Left lung (tissue), 14 donors: ENCODE results near the gene MAP3K12. TPM values are rescaled to one million over a fixed set of nuclear protein-coding genes. Genes with fewer than 3 reads are reported as not detected.
"Not testable (repeated sequence)": the region's sequence is repeated elsewhere in the genome, so short reads cannot be mapped to it uniquely, and the experiment has no call there.

Experiments used
- ATAC-seq: fragments of 200-7000 bp; cut with Tn5 transposase; one replicate; pipeline ENCODE4 v1.9.1; 2020; ENCODE audit warnings: moderate library complexity
- DNase-seq, 4 donors: peaks; one replicate each; pipeline ENCODE4 v3.0.0-alpha.2; 2013 to 2020
- H3K27ac ChIP-seq, 2 donors: fragments of 200-600 bp; sonication (generic) in 1 of 2; one replicate each; pipeline versions ENCODE4 v1.5.0 to v1.8.0; 2020 to 2021
- H3K27me3 ChIP-seq, 2 donors: fragments of 200-600 bp; sonication (generic) in 1 of 2; one replicate each; pipeline versions ENCODE4 v1.5.0 to v1.8.0; 2020 to 2021
- H3K36me3 ChIP-seq, 2 donors: fragments of 200-600 bp; sonication (generic) in 1 of 2; one replicate each; pipeline versions ENCODE4 v1.5.0 to v1.8.0; 2020 to 2021
- H3K4me1 ChIP-seq, 2 donors: fragments of 200-600 bp; one replicate each; pipeline ENCODE4 v1.8.0; 2021
- H3K4me3 ChIP-seq, 2 donors: fragments of 200-600 bp; sonication (generic) in 1 of 2; one replicate each; pipeline versions ENCODE4 v1.5.0 to v1.8.0; 2020 to 2021; ENCODE audit warnings: mild to moderate bottlenecking in 1 of 2
- H3K9me3 ChIP-seq, 2 donors: fragments of 200-600 bp; sonication (generic) in 1 of 2; one replicate each; pipeline versions ENCODE4 v1.5.0 to v1.8.0; 2020 to 2021
- intact Hi-C, 2 donors: fragments of 100-400 bp; cut with DNase I; formaldehyde crosslinking; loops; one replicate each; pipeline versions ENCODE4 v1.11.2 to v1.14.2; 2022
- long read RNA-seq, 12 donors: library from polyadenylated mRNA in 2 of 12; unstranded in 2 of 12; transcript quantifications; one replicate each; pipeline ENCODE4 v2.0.0 and lab custom pipeline, GENCODE V29; 2019 to 2026
- polyA plus RNA-seq, 6 donors: library from polyadenylated mRNA; unstranded; fragments of 120-200 nt; gene quantifications; one replicate each; pipeline ENCODE4 v1.2.1, GENCODE V29; 2013; ENCODE audit not compliant: insufficient read length in 6 of 6
- total RNA-seq, 2 donors: library from RNA; stranded (reverse); fragmentation: NEBNext Ultra II Directional; extraction: Animal tissue kit (Norgen Biotek cat#: 25700); gene quantifications; one replicate each; pipeline ENCODE4 v1.2.1, GENCODE V29; 2021
- TF ChIP-seq, protein P1 (sequence below), 2 donors: fragments of 200-600 bp; sonication (generic) in 1 of 2; IDR thresholded peaks; one replicate each; pipeline versions ENCODE4 v1.5.0 to v1.8.0; 2021; ENCODE audit warnings: antibody characterized with exemption in 2 of 2
- donor health status: DM: no; HTN: yes; CAD: no.
- donor health status: DM: no; HTN: no; CAD: no.

The MAP3K12 gene, protein sequence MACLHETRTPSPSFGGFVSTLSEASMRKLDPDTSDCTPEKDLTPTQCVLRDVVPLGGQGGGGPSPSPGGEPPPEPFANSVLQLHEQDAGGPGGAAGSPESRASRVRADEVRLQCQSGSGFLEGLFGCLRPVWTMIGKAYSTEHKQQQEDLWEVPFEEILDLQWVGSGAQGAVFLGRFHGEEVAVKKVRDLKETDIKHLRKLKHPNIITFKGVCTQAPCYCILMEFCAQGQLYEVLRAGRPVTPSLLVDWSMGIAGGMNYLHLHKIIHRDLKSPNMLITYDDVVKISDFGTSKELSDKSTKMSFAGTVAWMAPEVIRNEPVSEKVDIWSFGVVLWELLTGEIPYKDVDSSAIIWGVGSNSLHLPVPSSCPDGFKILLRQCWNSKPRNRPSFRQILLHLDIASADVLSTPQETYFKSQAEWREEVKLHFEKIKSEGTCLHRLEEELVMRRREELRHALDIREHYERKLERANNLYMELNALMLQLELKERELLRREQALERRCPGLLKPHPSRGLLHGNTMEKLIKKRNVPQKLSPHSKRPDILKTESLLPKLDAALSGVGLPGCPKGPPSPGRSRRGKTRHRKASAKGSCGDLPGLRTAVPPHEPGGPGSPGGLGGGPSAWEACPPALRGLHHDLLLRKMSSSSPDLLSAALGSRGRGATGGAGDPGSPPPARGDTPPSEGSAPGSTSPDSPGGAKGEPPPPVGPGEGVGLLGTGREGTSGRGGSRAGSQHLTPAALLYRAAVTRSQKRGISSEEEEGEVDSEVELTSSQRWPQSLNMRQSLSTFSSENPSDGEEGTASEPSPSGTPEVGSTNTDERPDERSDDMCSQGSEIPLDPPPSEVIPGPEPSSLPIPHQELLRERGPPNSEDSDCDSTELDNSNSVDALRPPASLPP
- total RNA-seq = 10 to 100 TPM; 19.9 to 24.2 TPM
- 10 to 100 TPM; 28.7 to 38.0 (median 32.2) TPM for polyA plus RNA-seq
- long read RNA-seq, donor 1, transcript MAP3K12-210 (2 exons, 614 nt) = major isoform, 6 of 6 reads
- long read RNA-seq, donor 1, partial matches to known transcripts = 0 of 6 reads
- long read RNA-seq, donor 1, other reads (novel, unspliced or antisense) = 0 of 6 reads
- long read RNA-seq, donor 2, partial matches to known transcripts = 485 of 615 reads
- long read RNA-seq, donor 2, other reads (novel, unspliced or antisense) = 128 of 615 reads
- long read RNA-seq, donor 3 = 0 reads
- long read RNA-seq, donor 4, partial matches to known transcripts = 0 of 3 reads
- long read RNA-seq, donor 4, other reads (novel, unspliced or antisense) = 3 of 3 reads
- long read RNA-seq, donor 5, partial matches to known transcripts = 0 of 3 reads
- long read RNA-seq, donor 5, other reads (novel, unspliced or antisense) = 0 of 3 reads
- long read RNA-seq, donor 6 = 0 reads
- long read RNA-seq, donor 7, partial matches to known transcripts = 147 of 243 reads
- long read RNA-seq, donor 7, other reads (novel, unspliced or antisense) = 94 of 243 reads
- long read RNA-seq, donor 8, full-length matches to known transcripts = 1 of 1 reads
- long read RNA-seq, donor 8, partial matches to known transcripts = 0 of 1 reads
- long read RNA-seq, donor 8, other reads (novel, unspliced or antisense) = 0 of 1 reads
- long read RNA-seq, donor 9 = 0 reads
- long read RNA-seq, donor 10 = 0 reads
- long read RNA-seq, donor 11, full-length matches to known transcripts = 4 of 4 reads
- long read RNA-seq, donor 11, partial matches to known transcripts = 0 of 4 reads
- long read RNA-seq, donor 11, other reads (novel, unspliced or antisense) = 0 of 4 reads
- long read RNA-seq, donor 12, partial matches to known transcripts = 309 of 454 reads
- long read RNA-seq, donor 12, other reads (novel, unspliced or antisense) = 145 of 454 reads

DNA sequence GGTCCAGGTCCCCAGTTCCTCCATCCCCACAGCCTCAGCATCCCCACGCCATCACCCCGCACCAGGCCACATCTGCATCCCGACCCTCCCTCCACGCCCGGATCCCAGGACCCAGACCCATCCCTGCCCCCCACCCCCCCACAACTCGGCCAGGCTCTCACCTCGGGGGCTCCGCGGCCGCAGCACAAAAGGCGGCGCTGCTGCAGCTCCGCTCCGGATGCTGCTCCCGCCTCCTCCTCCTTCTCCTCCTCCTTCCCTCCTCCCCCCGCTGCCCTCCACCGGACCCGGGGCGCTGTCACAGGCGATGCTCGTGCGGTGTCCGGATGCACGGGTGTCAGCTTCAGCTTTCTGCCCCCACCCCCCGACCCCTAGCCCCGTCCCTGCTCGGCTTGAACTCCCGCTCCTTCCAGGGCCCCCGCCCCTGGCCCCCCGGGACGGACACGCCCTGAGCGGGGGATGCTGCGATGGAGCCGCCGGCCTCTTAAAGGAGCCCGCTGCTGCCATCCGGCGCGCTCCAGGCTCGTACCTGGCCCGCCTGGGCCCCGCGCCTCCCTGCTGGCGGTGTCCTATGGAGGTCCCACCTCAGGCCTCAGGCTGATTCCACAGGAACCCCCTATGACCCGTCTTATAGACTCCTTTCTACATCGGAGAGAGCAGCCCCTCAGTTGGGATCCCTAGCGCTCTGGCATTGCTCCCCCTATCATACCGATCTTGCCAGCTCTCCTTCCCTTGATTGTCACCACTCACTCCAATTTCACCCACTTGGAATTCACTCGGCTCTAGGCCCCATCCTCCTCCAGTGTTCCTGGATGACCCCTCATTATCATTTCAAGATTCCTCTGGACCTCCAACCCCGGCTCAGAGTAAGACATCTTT lies at the start of gene MAP3K12:
TSS of gene MAP3K12 (minus strand) at position 193 of the 876 bp plus-strand sequence. CDS start 12,067 bp downstream, outside the sequence.
- DNase-seq = peak in 3 of 4 donors; percentile 75 to 89 (median 77)

DNA sequence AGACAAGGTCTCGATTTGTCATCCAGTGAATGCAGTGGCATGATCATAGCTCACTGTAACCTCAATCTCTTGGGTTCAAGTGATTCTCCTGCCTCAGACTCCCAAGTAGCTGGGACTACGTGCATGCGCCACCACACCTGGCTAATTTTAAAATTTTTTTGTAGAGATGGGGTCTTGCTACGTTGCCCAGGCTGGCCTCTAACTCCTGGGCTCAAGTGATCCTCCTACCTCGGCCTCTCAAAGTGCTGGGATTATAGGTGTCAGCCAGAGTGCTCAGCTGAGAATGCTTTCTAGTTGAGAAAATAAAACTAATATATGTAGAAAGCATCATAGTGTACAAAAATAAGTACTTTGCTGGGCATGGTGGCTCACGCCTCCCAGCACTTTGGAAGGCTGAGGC lies 49.1 kb upstream of the MAP3K12 start:
- ATAC-seq, H3K9me3 ChIP-seq, H3K27ac ChIP-seq, DNase-seq, intact Hi-C loops, H3K4me3 ChIP-seq, H3K27me3 ChIP-seq: not testable (repeated sequence)
- Histone ChIP-seq H3K4me1 (peaks cover 0 to 18% of the 10 kb centered on the region in 2 donors), H3K36me3 (peaks cover 0 to 67% of the 10 kb centered on the region in 2 donors)

More for the DNA sequence above, at the start of gene MAP3K12:
- TF ChIP-seq, protein P1, sequence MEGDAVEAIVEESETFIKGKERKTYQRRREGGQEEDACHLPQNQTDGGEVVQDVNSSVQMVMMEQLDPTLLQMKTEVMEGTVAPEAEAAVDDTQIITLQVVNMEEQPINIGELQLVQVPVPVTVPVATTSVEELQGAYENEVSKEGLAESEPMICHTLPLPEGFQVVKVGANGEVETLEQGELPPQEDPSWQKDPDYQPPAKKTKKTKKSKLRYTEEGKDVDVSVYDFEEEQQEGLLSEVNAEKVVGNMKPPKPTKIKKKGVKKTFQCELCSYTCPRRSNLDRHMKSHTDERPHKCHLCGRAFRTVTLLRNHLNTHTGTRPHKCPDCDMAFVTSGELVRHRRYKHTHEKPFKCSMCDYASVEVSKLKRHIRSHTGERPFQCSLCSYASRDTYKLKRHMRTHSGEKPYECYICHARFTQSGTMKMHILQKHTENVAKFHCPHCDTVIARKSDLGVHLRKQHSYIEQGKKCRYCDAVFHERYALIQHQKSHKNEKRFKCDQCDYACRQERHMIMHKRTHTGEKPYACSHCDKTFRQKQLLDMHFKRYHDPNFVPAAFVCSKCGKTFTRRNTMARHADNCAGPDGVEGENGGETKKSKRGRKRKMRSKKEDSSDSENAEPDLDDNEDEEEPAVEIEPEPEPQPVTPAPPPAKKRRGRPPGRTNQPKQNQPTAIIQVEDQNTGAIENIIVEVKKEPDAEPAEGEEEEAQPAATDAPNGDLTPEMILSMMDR (IDR thresholded peaks at IDR 0.05) = no peak
- H3K4me3 ChIP-seq = peak within 1 kb of the TSS; percentile 66 to 77
- H3K36me3 ChIP-seq = peaks cover 0 to 8% of the 10 kb centered on the region in 2 donors
- peaks cover 29 to 60% of the 10 kb centered on the region in 2 donors for H3K4me1 ChIP-seq
- H3K27me3 ChIP-seq = no peaks in the 10 kb centered on the region
- peak; percentile 5 for ATAC-seq
- peak within 1 kb of the TSS; percentile 98 for H3K27ac ChIP-seq
- intact Hi-C loops = loop anchor here in 1 of 2 donors (10.0 kb wide), 1 partner anchor 175 kb away; the partner anchor contains the start of gene AAAS
- H3K9me3 ChIP-seq = no peaks in the 10 kb centered on the region

DNA sequence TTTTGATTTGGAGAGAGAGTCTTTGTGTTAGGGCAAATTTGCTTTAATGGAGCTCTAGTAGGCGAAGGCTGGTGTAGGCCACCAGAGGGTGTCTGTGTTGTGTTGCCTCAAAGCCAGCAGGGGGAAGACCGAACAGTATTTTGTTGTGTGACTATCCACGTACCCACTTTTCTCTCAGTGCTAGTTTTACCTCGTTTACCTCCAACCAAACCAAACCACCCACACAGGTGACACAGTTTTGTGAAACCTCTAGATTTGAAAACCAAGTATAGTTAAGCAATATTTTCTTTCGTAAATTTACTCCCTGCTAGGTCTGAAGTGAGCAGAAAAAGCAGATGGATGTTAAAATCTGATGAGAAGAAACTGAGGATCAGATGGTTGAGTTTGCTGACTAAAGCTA lies 44.3 kb upstream of the MAP3K12 start:
- Histone ChIP-seq H3K27ac (peak overlapping the region; percentile 1 to 57), H3K9me3 (no peaks in the 10 kb centered on the region), H3K27me3 (no peaks in the 10 kb centered on the region), H3K4me1 (peaks cover 5 to 24% of the 10 kb centered on the region in 2 donors), H3K4me3 (no peak overlapping the region), H3K36me3 (peaks cover 0 to 71% of the 10 kb centered on the region in 2 donors)
- ATAC-seq = peak; percentile 92
- TF ChIP-seq, protein P1 (IDR thresholded peaks at IDR 0.05) = peak; percentile 73
- DNase-seq = peak in 3 of 4 donors; percentile 32 to 71 (median 45)
- intact Hi-C loops = loop anchor here in 1 of 2 donors (5.0 kb wide), 1 partner anchor 134 kb away; the partner anchor contains the start of gene ATP5MC2

DNA sequence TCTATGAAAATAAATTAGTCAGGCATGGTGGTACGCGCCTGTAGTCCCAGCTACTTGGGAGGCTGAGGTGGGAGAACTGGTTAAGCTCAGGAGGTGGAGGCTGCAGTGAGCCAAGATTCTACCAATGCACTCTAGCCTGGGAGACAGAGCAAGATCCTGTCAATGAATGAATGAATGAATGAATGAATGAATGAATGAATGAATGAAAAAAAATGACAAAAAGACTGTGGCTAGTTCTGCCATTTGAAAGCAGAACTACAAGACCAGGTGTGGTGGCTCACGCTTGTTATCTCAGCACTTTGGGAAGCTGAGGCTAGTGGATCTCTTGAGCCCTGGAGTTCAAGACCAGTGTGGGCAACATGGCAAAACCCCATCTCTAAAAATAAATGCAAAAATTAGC lies 40.3 kb upstream of the MAP3K12 start:
- no peaks in the 10 kb centered on the region for H3K9me3 ChIP-seq
- DNase-seq (no peak), ATAC-seq (no peak)
- no peak overlapping the region for H3K4me3 ChIP-seq
- H3K27me3 ChIP-seq = no peaks in the 10 kb centered on the region
- TF ChIP-seq, protein P1 (IDR thresholded peaks at IDR 0.05) = no peak
- intact Hi-C loops = no loop called here
- peaks cover 0 to 80% of the 10 kb centered on the region in 2 donors for H3K36me3 ChIP-seq
- H3K4me1 ChIP-seq = peaks cover 6 to 19% of the 10 kb centered on the region in 2 donors
- peak overlapping the region in 1 of 2 donors; percentile 15 for H3K27ac ChIP-seq
